Activated T-helper 1 cell treated with Interleukin-2 at 50 U/mL for 16 hours (primary cell): ENCODE measurements around the gene C18orf63.

Source experiments
- DNase-seq: peaks from one replicate; pipeline ENCODE4 v3.0.0-alpha.2; 2020; ENCODE audit warnings: low read depth

Gene C18orf63

GRCh38 chr18:74328206-74328605, 12.6 kb downstream of the C18orf63 start:
- DNase-seq, result no peak

- no peak for DNase-seq
These were observed 14.1 kb downstream of the C18orf63 start for GRCh38 chr18:74329688-74330205.

- no peak for DNase-seq
These were observed 15.8 kb downstream of the C18orf63 start for GRCh38 chr18:74331404-74331803.

- no peak for DNase-seq
These were observed 17.5 kb downstream of the C18orf63 start for GRCh38 chr18:74333091-74333490.

- DNase-seq, result no peak
These were observed 18.7 kb downstream of the C18orf63 start for GRCh38 chr18:74334242-74334893.

GRCh38 chr18:74336656-74337055, 21.0 kb downstream of the C18orf63 start:
- no peak for DNase-seq

GRCh38 chr18:74337155-74337911, 21.7 kb downstream of the C18orf63 start:
- DNase-seq, result no peak

GRCh38 chr18:74337912-74338309, 22.3 kb downstream of the C18orf63 start:
- no peak for DNase-seq

- no peak for DNase-seq
These were observed 26.9 kb downstream of the C18orf63 start for GRCh38 chr18:74342416-74343043.

GRCh38 chr18:74346206-74346605, 30.6 kb downstream of the C18orf63 start:
- DNase-seq, result no peak

GRCh38 chr18:74348581-74348980, 32.9 kb downstream of the C18orf63 start:
- no peak for DNase-seq

- no peak for DNase-seq
These were observed 35.7 kb downstream of the C18orf63 start for GRCh38 chr18:74351354-74351753.

GRCh38 chr18:74353169-74353775, 37.6 kb downstream of the C18orf63 start:
- peak; percentile 18 for DNase-seq

- DNase-seq, result no peak
These were observed 41.3 kb downstream of the C18orf63 start for GRCh38 chr18:74356959-74357358.

- no peak for DNase-seq
These were observed 45.4 kb downstream of the C18orf63 start for GRCh38 chr18:74360852-74361655.

GRCh38 chr18:74367905-74368304, 52.3 kb downstream of the C18orf63 start:
- no peak for DNase-seq

GRCh38 chr18:74368901-74369705, 53.5 kb downstream of the C18orf63 start:
- no peak for DNase-seq

GRCh38 chr18:74370115-74370514, 54.5 kb downstream of the C18orf63 start:
- DNase-seq, result no peak

GRCh38 chr18:74373428-74373827, 57.8 kb downstream of the C18orf63 start:
- DNase-seq, result peak; percentile 12

GRCh38 chr18:74375999-74376398, 60.4 kb downstream of the C18orf63 start:
- no peak for DNase-seq

- DNase-seq, result no peak
These were observed 60.9 kb downstream of the C18orf63 start for GRCh38 chr18:74376523-74376922.
